Activated naive CD4-positive, alpha-beta T cell treated with anti-CD3 and anti-CD28 coated beads, Interleukin-2, amount 50 U/mL, for 24 hours (primary cell): Measurements from ENCODE around the gene SRGAP2B.
"Not testable (repeated sequence)": the region's sequence is repeated elsewhere in the genome, so short reads cannot be mapped to it uniquely, and the experiment has no call there.

ENCODE experiments used
- H3K27ac Mint-ChIP-seq: one replicate; pipeline ENCODE4 v1.8.0; 2021; ENCODE audit warnings: mild to moderate bottlenecking, mixed read lengths
- H3K27me3 Mint-ChIP-seq: one replicate; pipeline ENCODE4 v1.8.0; 2021; ENCODE audit warnings: mixed read lengths
- H3K36me3 Mint-ChIP-seq: one replicate; pipeline ENCODE4 v1.8.0; 2021; ENCODE audit warnings: mixed read lengths
- H3K4me1 Mint-ChIP-seq: one replicate; pipeline ENCODE4 v1.8.0; 2021; ENCODE audit warnings: mixed read lengths
- H3K4me3 Mint-ChIP-seq: one replicate; pipeline ENCODE4 v1.8.0; 2021; ENCODE audit warnings: mild to moderate bottlenecking, mixed read lengths
- H3K9me3 Mint-ChIP-seq: one replicate; pipeline ENCODE4 v1.8.0; 2021; ENCODE audit warnings: mixed read lengths

The SRGAP2B gene

DNA sequence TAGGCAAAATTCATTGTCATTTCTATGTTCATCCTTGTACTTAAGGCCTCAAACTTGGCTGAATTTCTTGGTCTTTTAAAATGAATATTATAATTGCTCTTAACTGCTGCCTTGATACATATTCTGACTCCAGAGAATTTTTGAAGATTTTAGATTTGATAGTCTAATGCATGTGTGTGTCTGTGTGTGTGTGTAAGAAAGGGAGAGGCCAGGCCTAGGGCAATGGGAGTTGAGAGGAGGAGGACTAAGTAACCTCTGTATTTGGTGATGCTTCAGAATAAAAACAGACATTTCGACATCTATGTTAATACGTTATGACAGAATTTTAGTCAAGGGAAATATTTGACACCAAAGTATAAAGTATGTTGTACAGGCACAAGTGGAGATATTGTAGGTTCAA lies 8.2 kb upstream of the SRGAP2B start:
- not testable (repeated sequence) for H3K4me1 Mint-ChIP-seq, H3K36me3 Mint-ChIP-seq, H3K4me3 Mint-ChIP-seq, H3K27ac Mint-ChIP-seq, H3K27me3 Mint-ChIP-seq, H3K9me3 Mint-ChIP-seq

DNA sequence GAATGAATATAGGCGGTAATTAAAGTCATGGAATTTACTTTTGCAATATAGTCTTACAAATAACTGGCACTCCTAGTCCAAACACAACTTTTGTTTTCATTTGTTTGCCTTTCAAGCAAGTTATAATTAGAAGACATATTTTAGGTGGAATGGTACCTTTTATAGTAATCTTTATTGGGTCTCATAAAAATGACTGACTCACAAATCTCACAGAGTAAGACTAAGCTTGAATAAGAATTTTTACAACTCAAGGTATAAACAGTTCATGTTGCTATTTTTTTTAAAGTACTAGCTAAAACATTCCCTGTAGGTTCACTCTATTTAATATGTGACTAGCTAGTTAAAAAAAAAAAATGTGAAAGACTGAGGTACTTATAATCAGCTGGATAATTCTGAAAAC lies 6.6 kb upstream of the SRGAP2B start:
- not testable (repeated sequence) for H3K4me3 Mint-ChIP-seq, H3K27ac Mint-ChIP-seq, H3K36me3 Mint-ChIP-seq, H3K27me3 Mint-ChIP-seq, H3K4me1 Mint-ChIP-seq, H3K9me3 Mint-ChIP-seq

DNA sequence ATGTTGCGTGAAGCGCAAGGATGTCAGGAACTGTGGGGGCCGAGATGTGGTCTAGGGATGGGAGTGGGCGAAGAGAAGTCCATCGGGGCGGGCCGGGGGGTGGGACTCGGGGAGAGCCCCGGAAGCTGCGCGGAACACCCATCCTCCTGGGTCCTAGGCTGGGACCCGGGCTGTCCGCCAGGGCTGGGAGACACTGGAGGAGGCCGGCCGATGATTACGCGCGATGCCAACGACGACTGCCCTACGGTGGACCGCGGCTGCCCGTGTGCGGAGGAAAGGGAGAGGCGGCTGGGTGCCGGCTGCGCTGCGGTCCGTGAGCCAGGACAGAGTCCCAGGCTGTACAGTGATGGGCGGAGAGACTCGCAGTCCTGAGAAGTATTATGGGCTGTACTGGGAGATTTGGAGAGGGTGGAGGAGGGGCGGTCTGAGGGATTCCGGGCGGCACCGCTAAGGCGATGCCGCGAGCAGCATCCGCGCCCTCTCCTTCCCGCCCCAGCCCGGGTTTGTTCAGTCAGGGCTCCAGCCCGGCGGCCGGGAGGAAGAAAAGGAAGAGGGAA lies 395 bp downstream of the SRGAP2B start:
- H3K4me3 Mint-ChIP-seq, H3K36me3 Mint-ChIP-seq, H3K4me1 Mint-ChIP-seq, H3K27ac Mint-ChIP-seq, H3K9me3 Mint-ChIP-seq, H3K27me3 Mint-ChIP-seq: not testable (repeated sequence)

DNA sequence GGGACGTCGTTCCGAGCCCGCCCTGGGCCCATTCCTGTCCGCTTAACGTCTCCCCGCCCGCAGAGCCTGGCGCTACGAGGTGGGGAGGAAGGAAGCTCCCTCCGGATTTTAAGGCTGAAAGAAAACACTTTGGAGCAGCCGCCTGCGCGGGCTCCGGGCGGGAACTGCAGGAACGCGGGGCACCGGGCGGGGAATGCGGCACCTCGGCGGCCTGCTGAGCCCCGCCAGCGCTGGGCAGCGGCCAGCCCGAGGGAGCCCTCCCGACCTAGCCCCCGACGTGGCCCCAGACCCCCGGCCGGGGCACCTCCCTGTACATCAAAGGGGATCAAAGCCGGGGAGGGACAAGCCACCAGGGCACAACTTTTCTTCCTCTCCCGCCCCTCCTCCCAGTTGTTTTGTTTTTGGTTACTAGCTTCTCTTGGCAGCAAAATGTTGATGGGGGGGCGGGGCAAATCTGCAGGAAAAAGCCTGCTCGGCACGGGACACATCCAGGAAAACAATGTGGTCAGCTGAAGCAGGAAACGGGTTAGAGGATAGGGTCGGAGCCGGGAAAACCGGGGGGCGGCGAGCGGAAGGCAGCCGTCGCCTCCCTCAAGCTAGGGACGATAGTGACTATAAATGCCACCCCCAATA lies 1.5 kb downstream of the SRGAP2B start:
- H3K4me1 Mint-ChIP-seq, H3K27ac Mint-ChIP-seq, H3K36me3 Mint-ChIP-seq: not testable (repeated sequence)

DNA sequence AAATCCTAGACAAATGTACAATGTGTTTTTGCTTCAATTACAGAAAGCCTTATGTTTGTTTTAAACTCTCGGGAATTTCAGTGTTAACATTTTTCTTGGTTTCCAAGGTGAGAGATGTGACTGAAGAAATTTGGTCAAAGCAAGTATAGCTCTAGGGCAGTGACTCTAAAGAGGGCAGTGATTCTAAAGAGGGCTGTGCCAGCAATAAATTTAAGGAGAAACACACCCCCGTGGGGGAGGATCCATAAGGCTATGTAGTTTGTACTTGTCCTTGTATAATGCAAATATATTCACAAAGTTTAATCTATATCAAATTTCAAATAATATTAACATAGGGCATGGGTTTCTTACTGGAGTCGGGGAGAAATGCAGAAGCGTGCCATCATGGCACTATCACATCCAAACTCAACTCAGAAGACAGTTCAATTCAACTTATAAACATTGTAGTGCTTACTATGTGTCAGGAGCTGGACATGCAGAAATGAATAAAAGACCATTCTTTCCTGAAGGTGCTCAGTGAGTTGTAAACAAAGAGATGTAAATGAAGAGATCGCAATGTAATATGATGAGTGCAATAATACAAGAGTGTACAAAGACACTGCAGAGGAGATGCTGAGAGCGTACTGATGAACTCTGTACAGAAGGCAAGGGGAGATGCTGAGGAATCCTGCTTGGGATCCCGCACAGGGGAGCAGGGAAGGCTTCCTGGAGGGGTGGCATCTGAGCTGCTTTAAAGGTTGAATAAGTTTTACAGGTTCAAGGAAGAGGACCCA lies 12.5 kb downstream of the SRGAP2B start:
- H3K27ac Mint-ChIP-seq, H3K4me3 Mint-ChIP-seq, H3K4me1 Mint-ChIP-seq, H3K36me3 Mint-ChIP-seq, H3K9me3 Mint-ChIP-seq, H3K27me3 Mint-ChIP-seq: not testable (repeated sequence)

More for the DNA sequence above, 1.5 kb downstream of the SRGAP2B start:
- not testable (repeated sequence) for H3K27me3 Mint-ChIP-seq, H3K9me3 Mint-ChIP-seq
- peak overlapping the region; percentile 90 for H3K4me3 Mint-ChIP-seq

DNA sequence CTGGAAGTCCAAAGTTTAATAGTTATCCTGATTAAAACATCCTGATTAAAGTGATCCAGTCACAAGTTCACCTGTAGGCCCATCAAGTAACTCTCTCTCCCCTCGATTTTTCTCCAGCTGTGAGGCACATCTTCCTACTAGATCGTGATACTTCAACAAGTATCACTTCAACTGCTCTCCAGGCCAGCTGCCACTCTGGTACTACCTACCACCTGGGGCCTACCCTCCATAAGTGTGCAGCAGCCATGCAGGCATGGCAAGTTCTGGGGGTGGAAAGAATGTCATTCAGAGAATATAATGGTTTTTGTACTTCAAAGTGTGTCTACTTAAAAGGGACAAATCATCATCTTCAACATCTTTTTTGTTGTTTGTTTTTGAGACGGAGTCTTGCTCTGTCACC lies 14.9 kb downstream of the SRGAP2B start:
- H3K36me3 Mint-ChIP-seq, H3K4me3 Mint-ChIP-seq, H3K4me1 Mint-ChIP-seq, H3K27ac Mint-ChIP-seq, H3K9me3 Mint-ChIP-seq, H3K27me3 Mint-ChIP-seq: not testable (repeated sequence)

DNA sequence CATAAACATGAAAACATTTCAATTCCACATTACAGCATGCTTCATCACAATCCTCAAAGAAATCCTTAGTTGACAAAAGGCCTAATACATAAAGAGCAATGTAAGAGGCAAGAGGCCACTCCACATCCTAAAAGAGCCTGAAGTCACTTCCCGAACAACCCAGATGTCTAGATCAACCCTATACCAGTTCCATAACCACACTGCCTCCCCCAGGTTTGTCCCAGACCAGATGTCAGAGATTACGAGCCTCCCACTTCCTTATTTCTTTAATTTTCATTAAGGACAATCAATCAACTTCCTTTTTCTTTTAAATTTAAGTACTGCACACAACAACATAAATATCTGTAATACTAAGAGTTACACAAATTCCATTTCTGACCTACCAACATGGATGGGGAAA lies 15.4 kb downstream of the SRGAP2B start:
- H3K36me3 Mint-ChIP-seq, H3K4me3 Mint-ChIP-seq, H3K4me1 Mint-ChIP-seq, H3K9me3 Mint-ChIP-seq, H3K27me3 Mint-ChIP-seq, H3K27ac Mint-ChIP-seq: not testable (repeated sequence)

DNA sequence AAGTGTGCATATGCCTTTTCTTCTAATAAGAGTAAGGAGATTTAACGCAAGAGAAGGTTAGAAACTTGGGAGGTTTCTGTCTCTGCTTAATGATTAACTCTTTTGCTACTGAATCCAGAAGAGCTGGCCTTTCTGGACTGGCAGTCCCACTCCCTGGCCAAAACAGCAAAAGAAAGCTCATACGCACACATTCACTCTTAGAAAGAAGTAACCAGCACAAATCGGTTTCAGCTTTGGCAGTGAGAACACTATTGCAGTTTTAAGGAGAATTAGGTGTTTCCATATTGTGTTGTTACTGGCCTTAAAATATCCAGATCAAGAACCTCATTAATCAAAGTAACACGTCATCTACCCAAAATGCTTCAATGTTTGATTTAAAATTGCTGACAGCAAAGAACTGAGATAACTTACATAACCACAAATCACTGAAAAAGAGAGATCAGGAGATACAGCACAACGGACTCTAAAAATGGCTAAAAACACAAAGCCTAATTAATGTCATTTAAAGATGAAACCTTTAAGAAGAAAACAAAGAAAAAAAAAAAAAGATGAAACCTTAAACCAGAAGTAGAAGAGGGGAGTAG lies 16.2 kb downstream of the SRGAP2B start:
- not testable (repeated sequence) for H3K4me1 Mint-ChIP-seq, H3K27me3 Mint-ChIP-seq, H3K4me3 Mint-ChIP-seq, H3K36me3 Mint-ChIP-seq, H3K9me3 Mint-ChIP-seq, H3K27ac Mint-ChIP-seq

DNA sequence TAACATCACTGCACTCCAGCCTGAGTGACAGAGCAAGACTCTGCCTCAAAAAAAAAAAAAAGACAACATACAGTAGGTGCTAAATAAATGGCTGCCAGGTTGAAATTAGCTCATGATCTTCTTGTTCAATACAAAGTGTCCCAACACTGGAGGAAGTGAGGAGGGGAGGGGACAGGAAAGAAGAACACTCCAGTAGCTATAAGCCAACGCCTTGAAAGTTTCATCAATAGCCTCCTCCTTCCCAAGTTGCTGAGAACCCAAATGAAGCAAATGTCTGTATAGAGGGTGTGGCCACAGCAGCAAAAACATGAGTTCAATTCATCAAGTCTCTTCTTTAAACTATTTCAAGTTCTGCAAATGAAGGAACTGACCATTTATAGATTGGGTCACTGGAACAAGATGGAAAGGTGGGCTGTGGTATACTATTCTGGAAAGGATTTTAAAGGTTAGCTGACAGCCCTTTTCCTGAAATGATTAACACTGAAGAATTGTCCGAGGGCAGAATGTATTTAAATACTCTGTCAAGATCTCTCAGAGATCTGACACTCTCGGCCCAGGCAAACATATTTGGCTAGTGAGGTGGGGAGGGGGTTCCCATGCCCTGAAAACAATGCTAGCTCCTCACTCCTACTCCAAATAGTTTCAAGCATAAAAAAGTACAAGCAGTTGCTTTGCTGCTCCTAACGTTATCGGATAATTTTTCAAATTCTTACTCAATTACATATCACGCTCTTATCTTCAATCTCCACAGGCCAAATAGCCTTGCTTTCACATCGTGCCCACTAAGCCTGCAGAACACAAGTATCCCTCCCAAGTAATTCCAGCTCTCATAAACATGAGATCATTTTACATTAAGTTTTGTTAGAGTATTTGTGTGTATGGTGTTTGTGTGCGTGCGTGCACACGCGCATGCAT lies 17.0 kb downstream of the SRGAP2B start:
- not testable (repeated sequence) for H3K9me3 Mint-ChIP-seq, H3K4me3 Mint-ChIP-seq, H3K4me1 Mint-ChIP-seq, H3K36me3 Mint-ChIP-seq, H3K27ac Mint-ChIP-seq, H3K27me3 Mint-ChIP-seq

DNA sequence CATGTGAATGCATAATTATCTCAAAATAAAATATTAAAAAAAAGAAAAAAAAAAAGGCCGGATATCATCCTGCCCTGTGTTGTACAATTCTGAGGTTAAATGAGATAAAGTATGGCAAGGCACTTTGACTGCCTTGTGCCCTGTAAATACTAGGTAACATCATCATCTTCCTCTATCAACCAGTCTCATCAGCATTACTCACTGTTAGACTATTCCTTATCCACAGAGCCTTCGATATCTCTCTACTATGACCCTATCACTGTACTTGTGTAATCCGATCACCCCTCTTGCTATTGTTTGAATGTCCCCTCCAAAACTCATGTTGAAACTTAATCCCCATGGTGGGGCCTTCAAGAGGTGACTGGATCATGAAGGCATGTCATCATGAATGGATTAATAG lies 18.3 kb downstream of the SRGAP2B start:
- not testable (repeated sequence) for H3K27ac Mint-ChIP-seq, H3K4me1 Mint-ChIP-seq, H3K9me3 Mint-ChIP-seq, H3K4me3 Mint-ChIP-seq, H3K27me3 Mint-ChIP-seq, H3K36me3 Mint-ChIP-seq

DNA sequence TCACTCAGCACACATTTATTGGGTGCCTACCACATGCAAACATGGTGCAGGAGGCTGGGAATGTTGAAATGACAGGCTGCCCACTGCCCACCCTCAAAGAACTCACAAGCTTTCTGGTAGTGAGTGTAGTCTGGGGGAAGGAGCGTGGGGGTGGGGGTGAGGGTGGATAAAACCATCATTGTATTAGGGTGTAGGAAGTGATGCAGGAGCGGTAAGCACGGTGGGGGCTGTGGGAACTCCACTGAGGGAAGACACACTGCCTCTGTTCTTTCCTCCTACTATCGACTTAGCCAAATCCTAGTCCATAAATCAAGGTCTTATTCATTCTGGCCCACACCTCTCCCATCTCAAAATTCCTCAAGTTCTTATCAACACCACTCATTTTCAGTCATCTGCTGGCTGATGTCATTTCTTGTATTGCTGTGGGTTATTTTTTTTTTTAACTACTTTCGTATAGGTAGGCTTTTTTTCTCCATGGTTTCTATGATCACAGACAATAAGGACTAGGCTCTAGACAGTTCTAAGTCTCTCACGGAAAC lies 21.0 kb downstream of the SRGAP2B start:
- H3K27ac Mint-ChIP-seq, H3K9me3 Mint-ChIP-seq, H3K27me3 Mint-ChIP-seq, H3K36me3 Mint-ChIP-seq, H3K4me3 Mint-ChIP-seq, H3K4me1 Mint-ChIP-seq: not testable (repeated sequence)

DNA sequence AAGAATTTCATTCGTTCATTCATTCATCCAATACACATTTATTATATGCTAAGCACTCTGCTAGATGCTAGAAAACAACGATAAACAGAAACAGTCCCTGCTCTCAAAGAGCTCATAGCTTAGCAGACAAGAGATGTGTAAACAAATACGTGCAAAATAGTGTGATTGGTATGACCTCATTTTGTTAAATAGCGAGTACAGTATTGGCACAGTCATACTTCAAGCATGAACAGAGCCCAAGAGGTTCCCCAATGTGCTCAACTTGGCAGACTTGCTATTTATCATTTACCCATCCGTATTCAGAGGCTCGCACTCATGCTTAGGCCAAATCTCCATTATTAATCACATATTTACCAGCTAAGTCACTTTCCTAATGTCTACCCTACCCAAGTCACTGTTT lies 23.6 kb downstream of the SRGAP2B start:
- not testable (repeated sequence) for H3K9me3 Mint-ChIP-seq, H3K27me3 Mint-ChIP-seq, H3K4me3 Mint-ChIP-seq, H3K36me3 Mint-ChIP-seq, H3K27ac Mint-ChIP-seq, H3K4me1 Mint-ChIP-seq

DNA sequence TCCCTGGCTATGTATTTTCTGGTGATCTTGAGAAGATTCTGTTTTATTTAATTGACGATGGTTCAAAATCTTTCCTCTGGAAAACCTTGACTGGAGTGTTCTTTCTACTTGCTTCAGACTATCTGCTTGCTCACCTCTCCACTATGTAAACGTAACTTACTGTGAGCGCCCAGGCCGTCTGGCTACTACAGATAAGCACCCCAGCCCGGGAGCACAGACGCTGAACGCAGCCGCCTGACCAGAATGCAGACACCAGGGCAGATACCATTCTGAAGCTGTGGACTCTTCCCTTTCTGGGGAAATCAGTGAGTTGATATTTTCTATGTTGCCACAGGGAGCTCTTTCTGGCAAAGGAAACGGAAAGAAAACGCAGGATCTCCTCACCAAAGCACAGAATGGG lies 28.6 kb downstream of the SRGAP2B start:
- not testable (repeated sequence) for H3K27ac Mint-ChIP-seq, H3K27me3 Mint-ChIP-seq, H3K4me1 Mint-ChIP-seq, H3K36me3 Mint-ChIP-seq, H3K4me3 Mint-ChIP-seq, H3K9me3 Mint-ChIP-seq

DNA sequence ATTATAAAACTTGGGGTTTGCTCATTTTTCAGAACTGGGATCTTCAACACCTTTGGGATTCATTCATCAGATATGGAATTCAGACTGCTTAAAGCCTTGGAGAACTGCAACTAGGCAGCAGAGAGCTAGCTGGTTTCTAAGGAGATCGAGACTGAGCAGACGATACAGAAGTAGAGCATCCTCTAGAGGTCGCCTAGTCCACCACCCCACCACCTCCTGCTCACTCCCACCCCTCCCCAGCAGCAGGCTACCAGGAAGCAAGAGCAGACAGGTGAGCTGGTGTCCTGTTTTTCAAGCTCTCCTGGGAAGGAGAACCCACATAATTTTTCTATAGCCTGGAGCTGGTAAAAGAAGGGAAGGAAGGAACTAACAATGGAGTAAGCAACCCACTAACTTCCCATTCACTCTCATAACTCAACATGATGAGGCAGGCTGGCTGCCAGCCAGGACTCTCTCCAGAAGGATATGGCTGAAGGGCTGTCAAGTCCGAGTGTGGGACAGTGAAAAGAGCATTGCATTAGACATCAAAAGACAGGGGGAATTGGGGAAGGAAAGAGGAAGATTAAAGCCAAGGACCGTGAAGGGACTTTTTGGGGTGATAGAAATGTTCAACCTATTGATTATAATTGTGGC lies 29.8 kb downstream of the SRGAP2B start:
- H3K9me3 Mint-ChIP-seq, H3K4me3 Mint-ChIP-seq, H3K27me3 Mint-ChIP-seq, H3K27ac Mint-ChIP-seq, H3K4me1 Mint-ChIP-seq, H3K36me3 Mint-ChIP-seq: not testable (repeated sequence)

DNA sequence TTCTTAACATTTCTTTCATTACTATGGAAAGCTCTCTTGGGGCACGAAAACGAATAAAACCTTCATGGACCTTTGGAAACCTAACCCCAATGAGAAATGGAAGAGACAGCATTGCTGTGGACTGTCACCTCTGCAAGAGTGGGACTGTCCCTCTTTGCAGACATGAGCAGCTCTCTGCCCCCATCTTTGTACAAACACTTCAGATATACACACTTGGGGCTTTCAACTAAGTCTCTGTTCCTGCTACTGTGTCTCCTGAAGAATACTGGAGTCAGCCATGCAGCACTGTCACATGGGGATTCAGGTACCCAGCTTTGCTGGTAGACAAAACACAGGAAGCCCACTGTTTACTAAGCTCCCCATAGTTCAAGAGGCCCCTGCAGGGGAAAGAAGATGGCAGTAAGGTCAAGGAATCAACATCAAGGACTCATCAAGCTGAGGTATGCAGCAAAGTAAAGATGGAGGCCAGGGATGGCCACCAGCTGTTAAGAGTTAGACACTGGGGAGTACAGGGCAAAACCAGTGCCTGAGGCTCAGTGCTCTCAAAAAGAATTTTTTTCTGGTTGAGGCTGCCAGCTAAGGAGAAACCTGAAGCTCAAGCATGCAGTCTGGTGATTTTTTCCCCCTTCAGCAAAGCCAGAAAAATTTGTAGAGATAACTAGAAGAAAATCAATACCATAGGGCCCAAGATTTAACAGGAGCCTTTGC lies 31.0 kb downstream of the SRGAP2B start:
- H3K4me3 Mint-ChIP-seq, H3K27me3 Mint-ChIP-seq, H3K4me1 Mint-ChIP-seq, H3K36me3 Mint-ChIP-seq, H3K27ac Mint-ChIP-seq, H3K9me3 Mint-ChIP-seq: not testable (repeated sequence)
